Calu3 (cell line): ENCODE results near the gene SIPA1L3. TPM values are rescaled to one million over a fixed set of nuclear protein-coding genes. Genes with fewer than 3 reads are reported as not detected.

Experiments
- BruUV-seq: library from RNA; stranded (reverse); fragments of 400-500 nt; replicated peaks from 2 replicates; lab custom pipeline; 2021; lab: Mats Ljungman, UMichigan
- CTCF ChIA-PET: fragments of 300-600 bp; sonication (Branson Sonifier 250); formaldehyde crosslinking; loops from one replicate; lab custom pipeline; 2022; ENCODE audit warnings: antibody characterized with exemption; lab: Charles Lee
- DNase-seq: peaks from one replicate; pipeline ENCODE4 v3.0.0; 2022
- H3K27ac Mint-ChIP-seq: one replicate; pipeline ENCODE4 v1.8.0; 2022; ENCODE audit warnings: mixed read lengths; ENCODE audit not compliant: unreplicated experiment
- H3K27me3 Mint-ChIP-seq: one replicate; pipeline ENCODE4 v1.8.0; 2022; ENCODE audit warnings: mixed read lengths; ENCODE audit not compliant: unreplicated experiment
- H3K36me3 Mint-ChIP-seq: one replicate; pipeline ENCODE4 v1.8.0; 2022; ENCODE audit warnings: mild to moderate bottlenecking, moderate library complexity, mixed read lengths; ENCODE audit not compliant: insufficient read depth, unreplicated experiment
- H3K4me1 Mint-ChIP-seq: one replicate; pipeline ENCODE4 v1.8.0; 2022; ENCODE audit warnings: mild to moderate bottlenecking, low read depth, mixed read lengths; ENCODE audit not compliant: unreplicated experiment
- H3K4me3 Mint-ChIP-seq: one replicate; pipeline ENCODE4 v1.8.0; 2022; ENCODE audit warnings: mild to moderate bottlenecking, low read depth, moderate library complexity, mixed read lengths; ENCODE audit not compliant: unreplicated experiment
- H3K9me3 Mint-ChIP-seq: one replicate; pipeline ENCODE4 v1.8.0; 2022; ENCODE audit warnings: low read depth, mixed read lengths; ENCODE audit not compliant: unreplicated experiment
- CTCF ChIP-seq: fragments of 200-600 bp; IDR thresholded peaks from one replicate; pipeline ENCODE4 v1.8.0; 2022; ENCODE audit warnings: antibody characterized with exemption; ENCODE audit not compliant: unreplicated experiment
- intact Hi-C: fragments of 100-400 bp; cut with micrococcal nuclease; formaldehyde crosslinking; loops from one replicate; pipeline ENCODE4 v1.10.0; 2022; ENCODE audit not compliant: unreplicated experiment
- total RNA-seq: library from RNA; stranded (reverse); gene quantifications from 2 replicates; pipeline ENCODE4 v1.2.3, GENCODE V29; 2022

SIPA1L3 gene
- total RNA-seq, 1 experiment from 2014 or later: 127 TPM

DNA sequence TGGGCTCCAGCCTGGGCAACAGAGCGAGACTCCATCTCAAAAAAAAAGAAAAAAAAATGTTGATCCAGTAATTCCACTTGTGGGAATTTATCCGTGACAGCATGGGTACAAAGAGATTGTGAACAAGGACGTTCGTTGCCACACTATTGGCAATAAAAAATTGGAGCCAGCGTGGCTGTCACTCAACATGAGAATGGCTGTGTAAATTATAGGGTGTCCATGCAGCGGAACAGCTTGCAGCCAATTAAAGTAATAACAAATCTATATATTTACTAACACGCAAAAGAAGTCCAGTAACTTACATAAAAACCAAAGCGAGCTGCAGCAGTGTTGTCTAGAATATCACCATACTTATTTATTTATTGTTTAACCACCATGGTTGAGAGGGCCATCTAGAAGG is 297.7 kb downstream of the SIPA1L3 start:
- no peak overlapping the region for H3K27ac Mint-ChIP-seq
- peaks cover 5% of the 10 kb centered on the region for H3K27me3 Mint-ChIP-seq
- CTCF ChIA-PET: no interaction called here
- H3K9me3 Mint-ChIP-seq: no peaks in the 10 kb centered on the region
- no TSS peak for BruUV-seq
- no peak for TF ChIP-seq CTCF
- H3K4me3 Mint-ChIP-seq: no peak overlapping the region
- no peak for DNase-seq
- H3K4me1 Mint-ChIP-seq: no peaks in the 10 kb centered on the region
- peaks cover 44% of the 10 kb centered on the region for H3K36me3 Mint-ChIP-seq
- intact Hi-C loops: no loop called here

GRCh38 chr19:38206006-38206745 is 299.2 kb downstream of the SIPA1L3 start:
- CTCF ChIA-PET: interaction anchor here (0.6 kb wide), 1 partner anchor 29 kb away, joined by 5 read pairs; no protein-coding TSS in a partner anchor
- peaks cover 48% of the 10 kb centered on the region for H3K36me3 Mint-ChIP-seq

DNA sequence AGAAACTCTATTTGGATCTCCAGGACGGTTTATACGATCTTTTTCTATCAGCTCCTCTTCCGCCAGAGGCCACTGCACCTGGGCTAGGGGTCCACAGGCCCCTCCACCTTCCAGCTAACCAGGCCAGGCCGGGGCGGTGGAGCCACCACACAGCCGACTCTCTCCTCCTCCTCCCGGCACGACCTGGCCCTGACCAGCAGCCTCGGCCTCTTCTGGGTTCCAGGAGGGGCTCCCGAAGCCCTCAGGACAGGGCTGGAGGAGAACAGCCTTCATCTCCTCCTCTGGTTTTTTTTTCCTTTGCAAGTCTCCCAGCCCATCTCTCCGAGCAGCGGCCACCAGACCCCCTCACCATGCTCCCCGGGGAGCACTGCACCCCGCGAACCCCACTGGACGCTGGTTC is 299.9 kb downstream of the SIPA1L3 start:
- Mint-ChIP-seq H3K36me3 (peaks cover 48% of the 10 kb centered on the region), H3K4me1 (no peaks in the 10 kb centered on the region), H3K4me3 (no peak overlapping the region), H3K27me3 (peaks cover 16% of the 10 kb centered on the region), H3K9me3 (no peaks in the 10 kb centered on the region), H3K27ac (no peak overlapping the region)
- DNase-seq: no peak
- intact Hi-C loops: no loop called here
- BruUV-seq: no TSS peak
- TF ChIP-seq CTCF: no peak
- CTCF ChIA-PET: interaction anchor here (0.6 kb wide), 1 partner anchor 28 kb away, joined by 5 read pairs; no protein-coding TSS in a partner anchor

More at GRCh38 chr19:38206006-38206745, 299.2 kb downstream of the SIPA1L3 start:
- Mint-ChIP-seq H3K4me1 (no peaks in the 10 kb centered on the region), H3K4me3 (no peak overlapping the region), H3K27ac (no peak overlapping the region), H3K27me3 (peaks cover 16% of the 10 kb centered on the region), H3K9me3 (no peaks in the 10 kb centered on the region)
- TSS peak; percentile 56 for BruUV-seq
- no peak for TF ChIP-seq CTCF
- DNase-seq: no peak
- intact Hi-C loops: no loop called here

DNA sequence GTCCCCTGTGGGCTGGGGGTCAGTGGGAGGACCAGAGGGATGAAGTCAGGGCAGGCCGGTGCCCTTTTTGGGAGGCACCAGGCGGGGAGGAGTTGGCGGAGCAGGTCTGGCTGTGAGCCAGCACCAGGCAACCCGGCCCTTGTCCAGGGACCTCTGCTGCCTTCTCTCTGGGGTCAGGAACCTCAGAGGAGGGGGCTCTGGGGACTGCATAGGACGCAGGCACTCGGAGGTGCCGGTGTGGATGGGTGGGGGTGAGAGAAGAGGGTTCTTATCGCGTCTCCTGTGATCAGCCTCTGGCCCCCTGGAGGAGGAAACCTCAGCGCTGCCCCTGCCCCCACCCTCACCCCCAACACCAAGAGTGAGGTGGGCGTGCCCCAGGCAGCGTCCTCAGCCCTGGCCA is 300.5 kb downstream of the SIPA1L3 start:
- Mint-ChIP-seq H3K36me3 (peaks cover 45% of the 10 kb centered on the region), H3K4me1 (no peaks in the 10 kb centered on the region), H3K27ac (no peak overlapping the region), H3K4me3 (no peak overlapping the region), H3K27me3 (peaks cover 16% of the 10 kb centered on the region), H3K9me3 (no peaks in the 10 kb centered on the region)
- no TSS peak for BruUV-seq
- CTCF ChIA-PET: no interaction called here
- no peak for DNase-seq
- intact Hi-C loops: no loop called here
- no peak for TF ChIP-seq CTCF
